ENCODE results near the gene DYSF.

Gene DYSF

DNA sequence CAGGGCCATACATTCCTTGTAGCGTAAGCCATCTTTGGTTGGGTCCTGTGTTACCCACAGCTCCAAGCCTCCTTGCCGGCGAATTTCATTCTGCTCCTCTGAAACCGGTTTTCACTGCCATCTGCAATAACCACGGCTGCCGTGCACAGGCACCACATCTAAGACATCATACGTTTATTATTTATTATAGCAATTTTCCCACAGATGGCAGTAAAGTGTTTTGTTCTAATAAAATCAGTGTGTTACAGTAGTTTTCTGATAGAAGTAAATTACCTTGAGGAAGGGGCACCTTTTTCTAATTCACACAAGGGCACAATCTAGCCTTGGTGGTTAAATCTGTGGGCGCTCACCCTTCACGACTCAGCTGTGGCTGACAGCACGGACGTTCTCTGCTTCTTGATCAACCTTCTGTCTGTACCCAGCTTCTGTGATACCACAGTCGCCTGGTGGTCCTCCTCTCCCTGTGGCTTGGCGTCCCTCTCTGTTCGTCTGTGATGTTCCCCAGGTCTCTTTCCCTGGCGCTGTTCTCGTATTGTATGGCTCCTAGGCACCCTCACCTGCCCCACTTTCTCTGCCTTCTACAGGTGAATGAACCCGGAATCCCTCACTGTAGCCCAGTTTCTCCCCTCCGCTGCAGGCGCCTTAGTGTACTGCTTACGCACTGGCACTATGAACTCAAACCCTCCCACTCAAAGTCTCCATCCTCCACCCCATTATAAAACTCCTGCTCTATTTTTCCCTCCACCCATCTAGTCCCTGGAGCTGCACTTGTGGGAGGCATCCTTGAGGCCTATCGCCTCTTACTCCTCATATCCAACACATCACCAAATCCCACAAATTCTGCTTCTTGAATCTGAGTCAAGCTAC lies 236.8 kb downstream of the DYSF start:
- no peak for TF ChIP-seq POLR2A (IDR thresholded peaks at IDR 0.05; ENCODE audit: low read depth, low read length)
- no peak for TF ChIP-seq TAF1 (IDR thresholded peaks at IDR 0.05; ENCODE audit: borderline replicate concordance, low read depth, low read length)
- no peak for TF ChIP-seq POLR2AphosphoS5 (IDR thresholded peaks at IDR 0.05; ENCODE audit: low read depth, low read length)
- FAIRE-seq (no peak), DNase-seq (ENCODE audit: insufficient read length) (no peak)

DNA sequence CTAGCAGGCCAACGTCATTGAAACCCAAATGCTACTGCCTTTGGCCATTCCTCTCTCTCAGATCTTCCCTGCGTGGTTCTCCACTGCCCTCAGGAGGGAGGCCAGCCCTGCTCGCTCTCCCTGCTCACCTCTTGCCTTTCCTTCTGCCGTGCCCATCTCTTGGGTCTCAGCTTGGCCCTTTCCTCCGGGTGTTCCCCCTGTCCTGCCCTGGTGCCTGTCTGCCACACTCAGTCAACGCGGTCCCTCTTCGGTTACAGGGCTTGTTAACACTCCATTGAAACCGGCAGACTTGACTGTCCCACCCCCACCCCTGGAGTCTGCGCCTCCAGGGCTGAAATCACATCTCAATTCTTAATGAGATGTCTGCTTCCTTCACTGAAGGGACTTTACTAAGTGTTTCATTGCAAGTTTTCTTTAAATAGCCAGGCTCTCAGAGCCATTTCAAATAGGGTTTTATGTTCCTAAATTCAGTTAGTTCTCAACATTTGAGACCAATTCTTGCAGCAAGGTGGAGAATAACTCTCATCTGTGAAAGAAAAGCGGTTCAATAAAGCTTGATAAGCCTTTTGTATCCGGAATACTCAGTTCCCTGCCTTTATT lies 237.6 kb downstream of the DYSF start:
- DNase-seq (ENCODE audit: insufficient read length), result no peak
- no peak for FAIRE-seq
- TF ChIP-seq POLR2AphosphoS5 (IDR thresholded peaks at IDR 0.05; ENCODE audit: low read depth, low read length) (no peak), POLR2A (IDR thresholded peaks at IDR 0.05; ENCODE audit: low read depth, low read length) (no peak), TAF1 (IDR thresholded peaks at IDR 0.05; ENCODE audit: borderline replicate concordance, low read depth, low read length) (no peak)

DNA sequence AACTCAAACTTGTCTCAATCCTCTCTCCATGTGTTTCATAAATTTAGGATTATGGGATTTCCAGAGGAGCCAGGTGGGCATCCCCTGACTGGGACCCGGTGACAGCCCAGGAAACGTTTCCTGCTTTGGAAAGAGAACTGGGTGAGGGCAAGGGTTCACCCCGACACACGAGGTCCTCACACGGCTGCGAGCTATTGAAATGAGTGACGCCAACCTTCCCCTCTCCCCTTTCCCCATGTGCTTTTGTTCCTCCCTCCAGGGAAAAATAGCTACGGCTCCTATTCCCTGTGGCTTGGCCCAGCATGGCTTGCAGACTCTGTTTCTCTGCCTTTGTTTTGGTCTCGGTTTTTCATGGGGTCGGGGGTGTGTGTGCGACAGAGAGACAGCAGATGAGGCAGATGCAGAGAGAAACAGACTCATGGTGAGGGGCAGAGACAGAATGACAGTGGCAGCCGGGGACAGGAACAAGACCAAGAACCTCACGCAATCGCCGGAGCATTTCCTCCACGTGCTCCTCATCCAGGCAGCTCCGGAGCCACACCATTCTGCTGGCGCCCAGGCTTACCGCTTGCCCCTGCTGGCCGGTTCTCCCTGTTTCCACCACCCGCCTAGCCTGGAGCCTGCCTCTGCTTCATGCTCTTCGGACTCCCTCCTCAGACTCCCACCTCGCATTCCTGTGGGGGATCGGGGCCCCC lies 238.5 kb downstream of the DYSF start:
- no peak for FAIRE-seq
- TF ChIP-seq POLR2A (IDR thresholded peaks at IDR 0.05; ENCODE audit: low read depth, low read length) (no peak), TAF1 (IDR thresholded peaks at IDR 0.05; ENCODE audit: borderline replicate concordance, low read depth, low read length) (no peak), POLR2AphosphoS5 (IDR thresholded peaks at IDR 0.05; ENCODE audit: low read depth, low read length) (no peak)

DNA sequence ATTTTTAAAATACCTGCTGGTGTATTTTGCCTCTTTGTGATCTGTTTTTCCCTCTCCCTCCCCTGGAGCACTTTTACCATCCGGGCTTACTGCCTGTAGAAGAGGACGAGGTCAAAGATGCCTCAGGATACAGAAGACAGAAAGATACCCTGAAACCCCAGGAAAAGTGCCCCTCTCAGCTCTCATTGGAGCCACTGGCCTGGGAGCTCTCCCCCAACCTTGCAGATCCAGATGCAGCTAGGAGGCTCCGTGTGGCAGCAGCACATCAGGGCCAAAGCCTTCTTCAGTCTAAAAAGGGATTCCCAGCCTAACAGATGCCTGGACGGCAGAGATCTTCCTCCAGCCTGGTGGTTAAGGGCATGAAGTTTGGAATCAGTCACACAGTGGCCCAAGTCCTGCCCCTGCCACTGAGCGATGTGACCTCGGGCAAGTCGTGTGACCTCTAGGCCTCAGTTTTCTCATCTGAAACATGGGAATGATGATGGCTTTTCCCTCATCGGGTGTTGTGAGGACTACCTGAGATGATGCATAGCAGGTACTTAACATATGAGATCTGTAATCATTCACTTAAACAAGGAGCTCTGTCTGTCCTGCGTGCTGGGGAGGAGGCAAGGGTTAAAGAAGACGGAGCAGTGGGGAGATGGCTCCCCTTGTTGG lies 239.4 kb downstream of the DYSF start:
- TF ChIP-seq POLR2A (IDR thresholded peaks at IDR 0.05; ENCODE audit: low read depth, low read length) (no peak), TAF1 (IDR thresholded peaks at IDR 0.05; ENCODE audit: borderline replicate concordance, low read depth, low read length) (no peak), POLR2AphosphoS5 (IDR thresholded peaks at IDR 0.05; ENCODE audit: low read depth, low read length) (no peak)
- DNase-seq (ENCODE audit: insufficient read length), result no peak
- no peak for FAIRE-seq

More for the DNA sequence above, 238.5 kb downstream of the DYSF start:
- no peak for DNase-seq (ENCODE audit: insufficient read length)

DNA sequence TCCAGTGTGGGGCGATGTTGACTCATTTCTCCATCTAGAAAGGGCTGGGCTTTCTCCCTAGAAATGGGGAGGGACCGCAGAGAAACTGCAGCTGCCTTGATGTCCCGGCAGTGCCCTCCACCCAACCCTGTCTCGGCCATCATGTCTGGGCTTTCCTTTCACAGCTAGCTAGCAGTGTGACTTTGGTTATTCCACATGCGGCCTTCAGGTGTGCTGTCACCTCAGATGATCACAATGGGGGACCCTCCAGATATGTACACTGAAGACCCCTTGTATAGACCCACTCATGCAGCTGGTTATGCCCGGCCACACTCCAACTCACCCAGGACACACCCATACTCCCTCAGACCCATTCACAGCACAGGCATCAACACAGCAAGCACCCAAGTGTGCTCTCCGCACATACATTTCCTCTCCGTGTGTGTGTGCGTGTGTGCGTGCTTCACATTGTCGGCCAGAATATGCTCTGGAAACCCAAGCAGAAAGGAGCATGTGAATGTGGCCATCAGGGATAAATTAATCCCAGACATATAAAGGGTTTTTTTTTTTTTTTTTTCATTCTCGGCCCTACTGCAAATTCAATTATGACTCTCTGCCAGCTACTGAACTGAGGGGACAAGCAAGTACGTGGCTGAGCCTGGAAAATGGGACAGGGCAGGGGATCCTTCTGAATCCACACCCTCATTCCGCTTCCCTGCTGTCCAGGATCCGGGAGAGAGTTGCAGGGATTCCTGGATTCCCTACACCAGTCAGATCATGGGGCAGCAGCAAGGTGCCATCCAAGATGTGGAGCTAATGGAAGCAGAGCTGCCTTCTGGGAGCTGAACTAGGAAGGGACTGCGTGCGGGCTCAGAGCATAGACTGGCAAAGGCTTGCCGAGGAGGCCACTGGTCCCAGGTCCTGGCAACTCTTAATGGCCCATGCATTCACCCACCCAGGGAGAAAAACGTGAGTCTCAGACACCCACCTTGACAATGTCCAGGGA lies 240.2 kb downstream of the DYSF start:
- TF ChIP-seq TAF1 (IDR thresholded peaks at IDR 0.05; ENCODE audit: borderline replicate concordance, low read depth, low read length) (no peak), POLR2AphosphoS5 (IDR thresholded peaks at IDR 0.05; ENCODE audit: low read depth, low read length) (no peak), POLR2A (IDR thresholded peaks at IDR 0.05; ENCODE audit: low read depth, low read length) (no peak)
- DNase-seq (ENCODE audit: insufficient read length), result no peak
- FAIRE-seq, result no peak

DNA sequence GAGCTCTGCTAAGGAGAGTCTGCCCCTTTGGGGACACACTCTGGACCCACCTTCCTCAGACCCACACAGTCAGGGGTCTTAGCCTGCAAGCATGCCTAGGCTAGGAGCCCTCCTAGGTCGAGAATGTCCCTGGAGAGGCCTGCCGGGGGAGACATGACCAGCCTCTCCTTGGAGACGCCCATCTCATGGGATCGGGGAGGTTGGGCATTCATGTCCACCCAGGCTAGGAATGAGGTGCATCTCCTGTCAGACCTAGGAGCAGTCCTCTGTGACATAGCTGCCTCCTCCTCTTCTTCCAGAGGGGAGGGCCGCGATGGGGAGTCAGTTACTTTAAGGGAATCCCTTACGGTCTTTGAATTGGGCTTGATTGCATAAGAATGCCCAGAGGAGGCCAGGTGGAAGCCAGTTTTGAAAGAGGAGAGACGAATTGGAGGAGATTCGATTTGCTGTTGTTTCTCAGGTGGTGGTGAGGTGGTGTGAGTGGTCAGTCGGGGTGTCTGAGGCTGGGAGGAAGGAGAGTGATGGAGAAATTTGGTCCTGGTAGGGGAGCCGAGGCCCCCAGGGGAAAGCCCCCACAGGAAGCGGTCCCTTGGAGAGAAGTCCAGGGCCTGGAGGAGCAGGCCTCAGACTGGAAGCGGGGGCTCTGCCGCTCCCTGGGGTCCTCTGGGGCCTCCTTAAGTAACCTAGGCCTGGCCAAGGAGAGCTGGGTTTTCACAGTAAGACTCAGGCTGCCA lies 241.3 kb downstream of the DYSF start:
- DNase-seq (ENCODE audit: insufficient read length) (no peak), FAIRE-seq (no peak)
- TF ChIP-seq POLR2AphosphoS5 (IDR thresholded peaks at IDR 0.05; ENCODE audit: low read depth, low read length) (no peak), POLR2A (IDR thresholded peaks at IDR 0.05; ENCODE audit: low read depth, low read length) (no peak), TAF1 (IDR thresholded peaks at IDR 0.05; ENCODE audit: borderline replicate concordance, low read depth, low read length) (no peak)

DNA sequence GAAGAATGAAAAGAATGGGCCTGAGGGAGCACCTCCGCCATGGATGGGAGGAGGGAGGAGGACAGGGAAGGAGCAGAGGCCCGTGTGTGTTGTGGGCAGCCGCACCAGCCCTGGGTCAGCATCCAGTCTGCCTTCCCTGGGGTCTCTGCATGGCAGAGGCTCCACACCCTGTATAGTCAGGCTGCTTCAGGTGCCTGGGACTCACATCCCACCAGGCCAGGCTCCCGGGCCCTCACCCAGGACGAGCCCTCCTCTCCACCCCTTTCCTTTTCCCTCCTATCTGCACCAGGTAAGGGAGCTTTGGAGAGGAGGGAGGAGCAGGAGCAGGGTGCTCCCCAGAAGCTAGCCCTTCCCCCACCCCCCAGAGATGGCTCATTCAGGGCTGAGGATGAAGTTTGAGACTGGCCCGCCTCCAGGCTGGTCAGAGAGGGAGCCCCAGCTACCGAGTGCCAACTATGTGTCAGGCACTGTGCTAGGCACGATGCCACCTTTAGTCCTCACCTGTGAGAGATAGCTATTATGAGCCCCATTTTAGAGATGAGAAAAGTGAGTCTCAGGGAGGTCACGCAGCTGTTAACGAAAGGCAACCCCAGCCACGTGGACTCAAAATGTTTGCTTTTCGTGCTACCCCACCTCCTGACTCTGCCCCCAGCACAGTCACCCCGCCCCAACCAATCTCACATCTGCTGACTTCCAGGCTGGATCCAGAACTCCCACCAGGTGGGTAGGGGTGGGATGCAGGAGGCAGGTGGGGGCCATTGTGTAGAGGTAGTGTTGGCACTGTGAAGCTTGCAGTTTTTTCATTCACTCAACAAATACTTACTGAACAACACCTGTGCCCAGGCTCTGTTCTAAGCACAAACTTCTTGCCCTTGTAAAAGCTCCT lies 242.1 kb downstream of the DYSF start:
- TF ChIP-seq POLR2AphosphoS5 (IDR thresholded peaks at IDR 0.05; ENCODE audit: low read depth, low read length), result no peak
- TF ChIP-seq POLR2A (IDR thresholded peaks at IDR 0.05; ENCODE audit: low read depth, low read length), result no peak
- no peak for TF ChIP-seq TAF1 (IDR thresholded peaks at IDR 0.05; ENCODE audit: borderline replicate concordance, low read depth, low read length)
- FAIRE-seq, result no peak
- DNase-seq (ENCODE audit: insufficient read length), result no peak

DNA sequence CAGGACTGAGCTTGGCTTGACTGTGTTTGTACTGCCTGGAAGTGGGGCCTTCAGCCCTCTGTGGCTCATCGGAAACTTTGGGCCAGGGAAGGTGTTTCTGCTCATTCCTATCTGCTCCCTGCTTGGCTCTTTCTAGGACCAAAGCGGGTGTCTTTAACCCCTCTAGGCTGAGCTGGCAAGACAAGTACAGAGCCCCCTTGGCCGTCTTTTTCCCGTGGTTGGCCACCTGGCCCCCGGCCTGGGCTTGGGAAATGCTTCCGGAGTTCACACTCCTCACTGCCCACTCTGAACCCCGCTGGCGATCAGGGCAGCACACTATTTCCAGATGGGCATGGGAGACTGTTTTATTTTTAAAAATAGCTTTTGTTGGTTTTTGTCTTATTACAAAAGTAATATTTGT lies 243.0 kb downstream of the DYSF start:
- TF ChIP-seq POLR2A (IDR thresholded peaks at IDR 0.05; ENCODE audit: low read depth, low read length), result no peak
- TF ChIP-seq POLR2AphosphoS5 (IDR thresholded peaks at IDR 0.05; ENCODE audit: low read depth, low read length), result no peak
- TF ChIP-seq TAF1 (IDR thresholded peaks at IDR 0.05; ENCODE audit: borderline replicate concordance, low read depth, low read length), result no peak
- DNase-seq (ENCODE audit: insufficient read length) (no peak), FAIRE-seq (no peak)
